HG03175 (cell line): Measurements from ENCODE around the gene PDK3.

ENCODE experiments used
- ATAC-seq: cut with Tn5 transposase; IDR thresholded peaks from one replicate; pipeline ENCODE4 v1.9.1; 2021; ENCODE audit warnings: mild to moderate bottlenecking, moderate library complexity; ENCODE audit not compliant: unreplicated experiment

Gene PDK3

DNA sequence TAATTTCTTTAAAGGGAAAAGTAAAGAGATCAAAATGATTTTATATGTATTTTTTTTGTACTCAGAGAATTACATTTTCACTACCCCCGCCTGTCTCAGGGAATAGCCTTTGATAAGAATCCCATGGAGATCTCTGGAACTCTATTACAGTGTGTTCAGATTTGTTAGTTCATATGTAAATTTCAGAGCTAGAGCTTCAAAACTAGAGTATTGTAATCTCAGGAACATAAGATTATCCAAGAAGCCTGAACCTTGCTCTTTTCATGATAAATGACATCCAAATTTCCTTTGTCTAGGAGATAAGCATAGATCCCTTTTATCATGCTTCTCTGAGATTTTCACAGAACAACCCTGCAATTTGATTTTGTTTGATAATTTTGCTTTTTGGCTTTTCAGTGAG is 82.9 kb downstream of the PDK3 start:
- ATAC-seq = no peak

DNA sequence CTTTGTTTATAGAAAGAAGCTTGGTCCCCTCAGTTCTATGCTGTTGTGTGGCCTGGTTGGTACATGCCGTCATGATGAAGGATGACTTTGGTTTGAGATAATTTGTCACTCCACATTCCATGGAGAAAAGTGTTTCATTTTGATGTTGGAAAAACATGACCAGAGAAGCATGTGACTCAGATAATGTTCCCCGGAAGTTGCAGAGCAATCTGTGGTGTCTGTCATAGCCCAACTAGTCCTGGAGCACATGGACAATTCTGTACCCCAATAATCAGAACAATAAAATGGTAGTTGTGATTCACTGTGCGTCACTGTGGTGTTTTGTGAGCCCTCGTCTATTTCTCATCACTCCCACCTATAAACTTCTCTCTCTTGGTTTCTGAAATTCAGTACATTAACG is 85.1 kb downstream of the PDK3 start:
- ATAC-seq = no peak

DNA sequence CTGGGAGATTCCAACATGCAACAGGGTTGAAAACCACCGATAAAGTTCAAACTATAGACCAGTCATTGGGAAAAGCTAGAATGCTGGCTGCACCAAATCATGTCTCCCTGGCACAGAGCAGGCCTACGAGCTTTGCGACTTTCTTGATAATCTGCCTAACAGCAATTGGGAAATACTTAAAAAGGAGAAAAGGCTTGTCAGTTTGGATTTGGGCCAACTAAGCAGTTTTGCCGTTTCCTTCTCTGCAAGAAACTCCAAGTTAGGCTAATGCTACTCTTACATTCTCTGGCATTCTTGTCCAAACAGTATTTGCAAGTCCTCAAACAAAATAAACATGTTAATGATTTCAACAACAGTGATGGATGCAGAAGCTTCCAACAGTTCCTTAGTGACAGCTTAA is 87.9 kb downstream of the PDK3 start:
- no peak for ATAC-seq

DNA sequence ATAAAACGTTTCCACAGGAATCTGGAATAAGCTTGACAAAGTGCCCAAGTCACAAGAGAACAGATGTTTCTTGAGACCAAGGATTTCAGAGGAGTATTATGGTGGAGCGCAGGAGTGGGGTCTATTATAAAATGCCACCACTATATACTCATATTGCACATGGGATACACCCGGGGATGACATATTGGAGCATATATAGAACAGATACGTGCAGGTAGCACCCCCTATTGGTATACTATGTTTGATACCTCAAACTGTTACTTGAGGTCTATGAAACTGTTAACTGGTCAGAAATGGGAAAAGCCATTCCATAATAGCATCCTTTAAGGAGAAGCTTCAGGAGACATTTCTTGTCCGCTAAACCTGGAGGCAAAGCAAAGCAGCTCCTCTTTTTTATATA is 96.0 kb downstream of the PDK3 start:
- no peak for ATAC-seq

DNA sequence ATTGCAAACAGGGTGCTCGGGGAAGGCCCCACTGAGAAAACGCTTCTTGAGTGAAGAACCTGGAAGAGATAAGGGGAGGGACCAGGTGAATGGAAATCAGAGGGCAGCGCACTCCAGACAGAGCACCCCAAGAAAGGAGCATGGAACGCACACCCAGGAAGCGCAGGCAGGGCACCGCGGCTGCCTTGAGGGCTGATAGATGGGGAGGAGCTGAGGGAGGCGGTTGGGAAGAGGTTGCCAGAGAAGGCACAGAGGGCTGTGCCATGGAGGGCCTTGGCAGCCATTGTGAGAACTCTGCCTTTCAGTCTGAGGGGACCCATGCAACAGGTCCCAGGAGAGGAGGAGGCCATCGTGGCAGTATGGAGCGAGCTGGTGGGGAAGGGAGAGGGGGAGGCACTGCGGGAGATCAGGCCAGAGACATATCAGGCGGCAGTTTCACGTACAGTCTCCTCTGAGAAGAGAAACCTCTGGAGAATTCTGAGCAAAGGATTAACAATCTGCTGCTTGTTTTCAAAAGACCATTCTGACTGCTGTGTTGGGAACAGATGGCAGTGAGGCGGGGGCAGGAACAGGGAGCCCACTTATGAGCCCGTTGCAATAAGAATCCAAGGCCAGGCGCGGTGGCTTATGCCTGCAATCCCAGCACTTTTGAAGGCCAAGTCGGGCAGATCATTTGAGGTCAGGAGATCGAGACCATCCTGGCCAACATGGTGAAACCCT is 98.4 kb downstream of the PDK3 start:
- no peak for ATAC-seq

DNA sequence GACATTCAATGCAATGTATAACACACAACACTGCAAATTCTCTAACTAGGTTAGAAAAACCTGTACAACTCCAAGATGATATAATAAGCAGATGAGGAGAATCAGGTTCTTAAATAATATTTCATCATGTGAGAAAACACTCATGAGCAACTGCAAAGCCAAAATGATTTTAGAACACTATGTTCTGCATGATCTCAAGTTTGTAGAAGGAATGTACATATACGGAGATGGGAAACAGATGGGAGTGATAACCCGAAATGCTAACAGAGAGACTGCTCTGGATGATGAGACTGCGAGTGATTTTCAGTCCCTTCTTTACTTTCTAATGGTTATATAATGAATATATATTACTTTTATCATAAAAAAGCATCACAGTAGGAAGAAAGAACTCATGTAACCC is 101.2 kb downstream of the PDK3 start:
- no peak for ATAC-seq

DNA sequence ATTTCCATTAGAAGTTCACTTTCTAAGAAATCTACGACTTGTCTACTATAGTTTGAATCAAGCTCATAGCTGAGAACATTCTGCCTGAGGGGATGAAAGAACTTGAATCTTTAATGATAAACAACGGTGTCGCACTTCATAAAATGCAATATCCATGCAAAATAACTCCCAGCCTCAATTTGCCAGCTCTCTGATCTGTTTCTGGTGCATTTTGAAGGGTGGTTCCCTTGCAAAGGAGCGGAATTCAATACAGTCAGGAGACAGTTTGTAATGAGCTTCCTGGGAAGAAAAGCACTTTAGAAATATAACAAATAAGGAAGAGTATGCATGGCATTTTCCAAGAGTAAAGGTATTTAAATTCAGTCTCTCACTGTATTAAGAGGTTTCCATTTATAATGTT is 102.1 kb downstream of the PDK3 start:
- no peak for ATAC-seq

DNA sequence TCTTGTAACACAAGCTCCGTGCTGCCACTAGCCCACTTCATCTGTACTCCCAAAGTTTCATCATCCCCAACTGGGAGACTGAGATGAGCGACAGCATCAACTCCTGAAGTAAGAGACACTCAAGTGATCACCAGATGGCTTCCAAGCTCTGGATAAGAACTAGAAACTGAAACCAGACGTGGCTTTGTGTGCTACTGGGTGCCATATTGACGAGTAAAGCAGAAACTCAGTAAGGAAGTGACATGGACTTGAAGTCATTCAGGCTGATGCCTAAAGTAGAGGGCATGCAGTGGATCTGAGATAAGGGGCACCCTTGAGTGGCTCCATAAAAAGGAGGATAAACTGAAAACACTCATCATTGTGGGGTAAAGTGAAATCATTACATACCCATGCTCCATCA is 109.7 kb downstream of the PDK3 start:
- ATAC-seq = no peak

DNA sequence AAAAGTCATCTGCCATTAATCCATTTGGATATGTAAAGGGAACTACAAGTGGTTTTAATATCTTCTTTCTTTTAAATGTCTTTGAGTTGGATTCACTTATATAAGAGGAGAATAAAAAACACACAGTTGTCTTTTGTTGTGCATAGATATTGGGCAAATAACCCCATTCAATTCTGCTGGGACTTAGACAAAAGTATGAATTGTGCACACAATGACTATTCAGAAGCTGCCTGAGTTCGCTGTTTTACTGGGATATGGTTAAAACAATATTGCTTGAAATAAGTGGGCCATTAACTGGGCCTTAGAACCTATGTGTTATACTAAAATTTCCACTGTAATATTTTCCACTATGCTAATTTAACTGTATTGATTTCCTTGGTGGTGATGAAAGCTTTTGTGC is 110.4 kb downstream of the PDK3 start:
- ATAC-seq = no peak

DNA sequence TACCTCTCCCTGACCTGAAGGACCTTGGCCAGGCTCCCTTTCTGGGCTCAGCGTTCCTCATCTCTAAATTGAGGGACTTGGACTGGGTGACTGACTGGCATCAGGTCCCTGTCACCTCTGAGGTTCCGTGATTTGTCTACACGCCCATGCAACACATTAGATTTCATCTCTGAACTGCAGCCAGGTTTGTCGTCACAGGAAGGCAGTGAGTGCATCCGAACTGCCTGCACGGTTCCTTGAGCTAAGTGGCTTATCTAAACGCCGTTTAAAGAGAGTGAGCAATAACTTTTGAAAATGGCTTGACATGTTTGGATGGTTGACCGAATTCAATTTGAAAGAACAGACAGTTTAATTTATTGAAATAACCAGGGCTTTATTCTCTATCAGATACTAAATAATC is 112.0 kb downstream of the PDK3 start:
- ATAC-seq = no peak
